Stimulated activated naive B cell treated with anti-CD40 and anti-IgM and Interleukin-4, amounts not matched to agents 10 μg/mL and 1 μg/mL and 100 μg/mL, for 72 hours (primary cell): ENCODE data around the gene RSBN1L.
"Not testable (repeated sequence)": the region's sequence is repeated elsewhere in the genome, so short reads cannot be mapped to it uniquely, and the experiment has no call there.

Source experiments
- ATAC-seq, 2 donors: fragments of 150-1000 bp; cut with Tn5 transposase; replicated peaks; 2 replicates each; pipeline ENCODE4 v1.10.0; 2021; ENCODE audit warnings: moderate library complexity in 1 of 2
- DNase-seq: peaks from one replicate; pipeline ENCODE4 v3.0.0; 2021
- H3K27ac Mint-ChIP-seq: one replicate; pipeline ENCODE4 v1.8.0; 2022; ENCODE audit warnings: mild to moderate bottlenecking, mixed read lengths
- H3K27me3 Mint-ChIP-seq, 2 donors: one replicate each; pipeline ENCODE4 v1.8.0; 2022; ENCODE audit warnings: mixed read lengths in 2 of 2
- H3K36me3 Mint-ChIP-seq, 2 donors: one replicate each; pipeline ENCODE4 v1.8.0; 2022; ENCODE audit warnings: mixed read lengths in 2 of 2, mild to moderate bottlenecking in 1 of 2
- H3K4me1 Mint-ChIP-seq, 2 donors: one replicate each; pipeline ENCODE4 v1.8.0; 2022; ENCODE audit warnings: mixed read lengths in 2 of 2, mild to moderate bottlenecking in 1 of 2
- H3K4me3 Mint-ChIP-seq, 2 donors: one replicate each; pipeline ENCODE4 v1.8.0; 2022; ENCODE audit warnings: mild to moderate bottlenecking in 2 of 2, mixed read lengths in 2 of 2, moderate library complexity in 1 of 2
- H3K9me3 Mint-ChIP-seq, 2 donors: one replicate each; pipeline ENCODE4 v1.8.0; 2022; ENCODE audit warnings: mixed read lengths in 2 of 2, mild to moderate bottlenecking in 1 of 2

The RSBN1L gene

GRCh38 chr7:77784426-77784825 is 88.2 kb downstream of the RSBN1L start:
- H3K4me3 Mint-ChIP-seq, H3K9me3 Mint-ChIP-seq, ATAC-seq, H3K27me3 Mint-ChIP-seq, H3K27ac Mint-ChIP-seq, DNase-seq: not testable (repeated sequence)
- Mint-ChIP-seq H3K36me3 (peaks cover 21 to 38% of the 10 kb centered on the region in 2 donors), H3K4me1 (peaks cover 11 to 21% of the 10 kb centered on the region in 2 donors)

- no peak overlapping the region for H3K4me3 Mint-ChIP-seq
- DNase-seq (no peak), ATAC-seq (no peak)
- H3K27me3 Mint-ChIP-seq: no peaks in the 10 kb centered on the region
- no peaks in the 10 kb centered on the region for H3K9me3 Mint-ChIP-seq
- peaks cover 11 to 21% of the 10 kb centered on the region in 2 donors for H3K4me1 Mint-ChIP-seq
- H3K27ac Mint-ChIP-seq: no peak overlapping the region
- H3K36me3 Mint-ChIP-seq: peaks cover 22 to 34% of the 10 kb centered on the region in 2 donors
These were observed 89.8 kb downstream of the RSBN1L start for GRCh38 chr7:77786018-77786417.

- ATAC-seq (no peak), DNase-seq (no peak)
- H3K27me3 Mint-ChIP-seq: no peaks in the 10 kb centered on the region
- no peak overlapping the region for H3K4me3 Mint-ChIP-seq
- H3K36me3 Mint-ChIP-seq: peaks cover 22 to 36% of the 10 kb centered on the region in 2 donors
- peaks cover 11 to 21% of the 10 kb centered on the region in 2 donors for H3K4me1 Mint-ChIP-seq
- H3K9me3 Mint-ChIP-seq: no peaks in the 10 kb centered on the region
- no peak overlapping the region for H3K27ac Mint-ChIP-seq
These were observed 90.5 kb downstream of the RSBN1L start for GRCh38 chr7:77786741-77787140.

DNA sequence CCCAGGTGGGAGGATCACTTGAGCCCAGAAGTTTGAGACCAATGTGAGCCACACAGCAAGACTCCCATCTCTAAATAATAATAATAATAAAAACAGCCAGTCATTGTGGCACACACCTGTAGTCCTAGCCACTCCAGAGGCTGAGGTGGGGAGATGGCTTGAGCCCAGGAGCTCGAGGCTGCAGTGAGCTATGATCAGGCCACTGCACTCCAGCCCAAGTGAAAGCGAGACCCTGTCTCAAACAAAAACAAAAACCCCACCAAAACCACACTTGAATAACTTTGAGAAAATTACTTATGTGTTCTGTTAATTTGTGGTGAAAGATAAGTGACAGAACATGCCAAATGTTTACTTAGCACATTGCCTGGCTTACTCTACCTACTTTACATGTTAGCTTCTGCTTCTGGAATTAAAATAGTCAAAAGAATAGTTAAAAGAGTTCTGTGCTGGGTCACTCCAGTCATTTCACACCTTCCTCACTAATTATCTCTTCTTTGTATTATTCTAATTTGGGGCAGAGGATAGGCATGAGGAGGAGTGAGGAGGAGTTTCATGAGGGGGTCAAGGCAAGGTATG is 92.2 kb downstream of the RSBN1L start:
- Mint-ChIP-seq H3K4me1 (peaks cover 11 to 21% of the 10 kb centered on the region in 2 donors), H3K36me3 (peaks cover 20 to 31% of the 10 kb centered on the region in 2 donors), H3K4me3 (no peak overlapping the region), H3K27me3 (no peaks in the 10 kb centered on the region), H3K27ac (peak overlapping the region; percentile 26), H3K9me3 (no peaks in the 10 kb centered on the region)
- DNase-seq (no peak), ATAC-seq (peak; percentile 21 to 39)

GRCh38 chr7:77791336-77791735 is 95.1 kb downstream of the RSBN1L start:
- Mint-ChIP-seq H3K27me3 (no peaks in the 10 kb centered on the region), H3K36me3 (peaks cover 15 to 23% of the 10 kb centered on the region in 2 donors), H3K4me3 (no peak overlapping the region), H3K27ac (no peak overlapping the region), H3K4me1 (peaks cover 17 to 26% of the 10 kb centered on the region in 2 donors), H3K9me3 (no peaks in the 10 kb centered on the region)
- no peak for DNase-seq
- no peak for ATAC-seq

- H3K36me3 Mint-ChIP-seq: peaks cover 15 to 27% of the 10 kb centered on the region in 2 donors
- H3K9me3 Mint-ChIP-seq: no peaks in the 10 kb centered on the region
- no peaks in the 10 kb centered on the region for H3K27me3 Mint-ChIP-seq
- no peak overlapping the region for H3K27ac Mint-ChIP-seq
- H3K4me1 Mint-ChIP-seq: peaks cover 20 to 33% of the 10 kb centered on the region in 2 donors
- ATAC-seq (no peak), DNase-seq (no peak)
- no peak overlapping the region for H3K4me3 Mint-ChIP-seq
These were observed 95.7 kb downstream of the RSBN1L start for GRCh38 chr7:77791956-77792355.

DNA sequence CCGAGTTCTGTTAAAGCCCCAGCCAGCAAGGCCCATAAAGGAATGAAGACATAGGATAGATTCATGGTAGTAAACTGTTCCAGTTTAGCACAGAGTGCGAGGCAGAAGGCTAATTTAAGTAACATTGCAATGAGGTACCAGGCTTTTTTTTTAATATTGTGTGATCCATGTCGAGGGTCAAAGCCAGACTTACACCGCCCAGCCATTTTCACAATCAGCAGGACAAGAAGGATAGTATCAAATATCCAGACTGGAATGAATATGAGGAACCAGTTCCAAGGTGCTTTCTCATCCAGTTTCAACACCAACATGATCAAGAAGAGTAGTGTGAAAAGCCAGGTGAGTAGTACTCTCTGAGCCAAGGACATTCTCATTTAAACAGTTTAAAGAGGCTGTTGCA is 97.7 kb downstream of the RSBN1L start:
- Mint-ChIP-seq H3K9me3 (no peaks in the 10 kb centered on the region), H3K27ac (peak overlapping the region; percentile 59), H3K4me1 (peaks cover 19 to 36% of the 10 kb centered on the region in 2 donors), H3K4me3 (no peak overlapping the region), H3K27me3 (no peaks in the 10 kb centered on the region), H3K36me3 (peaks cover 16 to 26% of the 10 kb centered on the region in 2 donors)
- no peak for ATAC-seq
- DNase-seq: no peak

DNA sequence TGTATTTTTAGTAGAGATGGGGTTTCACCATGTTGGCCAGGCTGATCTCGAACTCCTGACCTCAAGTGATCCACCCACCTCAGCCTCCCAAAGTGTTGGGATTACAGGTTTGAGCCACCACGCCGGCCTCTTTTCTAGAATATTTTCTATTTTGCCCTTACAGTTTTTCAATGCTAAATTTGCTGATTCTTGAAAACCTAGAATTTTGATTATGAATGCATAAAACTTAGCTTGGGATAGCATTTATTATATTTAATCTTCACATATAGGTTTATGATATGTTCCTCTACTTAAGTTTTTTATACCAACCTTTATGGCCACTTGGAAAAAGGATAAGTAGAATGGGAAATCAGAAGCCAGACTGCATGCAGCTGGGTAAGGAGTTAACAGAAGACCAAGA is 99.8 kb downstream of the RSBN1L start:
- DNase-seq (no peak), ATAC-seq (no peak)
- peaks cover 18 to 30% of the 10 kb centered on the region in 2 donors for H3K36me3 Mint-ChIP-seq
- peak overlapping the region; percentile 98 to 99 for H3K4me3 Mint-ChIP-seq
- no peak overlapping the region for H3K27ac Mint-ChIP-seq
- H3K9me3 Mint-ChIP-seq: no peaks in the 10 kb centered on the region
- peaks cover 25 to 50% of the 10 kb centered on the region in 2 donors for H3K4me1 Mint-ChIP-seq
- H3K27me3 Mint-ChIP-seq: no peaks in the 10 kb centered on the region

GRCh38 chr7:77796960-77797359 is 100.7 kb downstream of the RSBN1L start:
- peaks cover 26 to 57% of the 10 kb centered on the region in 2 donors for H3K4me1 Mint-ChIP-seq
- ATAC-seq (no peak), DNase-seq (no peak)
- peaks cover 19 to 28% of the 10 kb centered on the region in 2 donors for H3K36me3 Mint-ChIP-seq
- H3K27ac Mint-ChIP-seq: peak overlapping the region; percentile 37
- no peaks in the 10 kb centered on the region for H3K27me3 Mint-ChIP-seq
- peak overlapping the region; percentile 98 to 99 for H3K4me3 Mint-ChIP-seq
- H3K9me3 Mint-ChIP-seq: no peaks in the 10 kb centered on the region

GRCh38 chr7:77797734-77798393 is 101.6 kb downstream of the RSBN1L start:
- Mint-ChIP-seq H3K4me3 (peak overlapping the region; percentile 98 to 99), H3K9me3 (no peaks in the 10 kb centered on the region), H3K4me1 (peaks cover 33 to 66% of the 10 kb centered on the region in 2 donors), H3K27me3 (no peaks in the 10 kb centered on the region), H3K36me3 (peaks cover 20 to 38% of the 10 kb centered on the region in 2 donors), H3K27ac (peak overlapping the region; percentile 98)
- no peak for DNase-seq
- peak; percentile 37 to 41 for ATAC-seq

- H3K4me3 Mint-ChIP-seq: peak within 1 kb of the TSS; percentile 98 to 99
- H3K9me3 Mint-ChIP-seq: no peaks in the 10 kb centered on the region
- peak; percentile 95 for DNase-seq
- ATAC-seq: peak; percentile 88 to 91
- H3K36me3 Mint-ChIP-seq: peaks cover 23 to 41% of the 10 kb centered on the region in 2 donors
- no peaks in the 10 kb centered on the region for H3K27me3 Mint-ChIP-seq
- peaks cover 37 to 73% of the 10 kb centered on the region in 2 donors for H3K4me1 Mint-ChIP-seq
- peak within 1 kb of the TSS; percentile 98 for H3K27ac Mint-ChIP-seq
These were observed 102.3 kb downstream of the RSBN1L start, which contains the start of the genes PHTF2 and TMEM60 for GRCh38 chr7:77798394-77799077. Gene PHTF2 (plus strand): TSS chr7:77798773. Gene TMEM60 (minus strand): TSS chr7:77798434. CDS start chr7:77794373, 4,061 bp downstream.

- Mint-ChIP-seq H3K27ac (peak overlapping the region; percentile 98), H3K4me1 (peaks cover 33 to 73% of the 10 kb centered on the region in 2 donors)
These were observed 103.1 kb downstream of the RSBN1L start for GRCh38 chr7:77799078-77799964.

GRCh38 chr7:77800158-77800557 is 103.9 kb downstream of the RSBN1L start:
- DNase-seq (peak; percentile 36), ATAC-seq (peak; percentile 1)
- Mint-ChIP-seq H3K9me3 (peaks cover 4% of the 10 kb centered on the region in 2 donors), H3K4me1 (peaks cover 34 to 73% of the 10 kb centered on the region in 2 donors), H3K27me3 (no peaks in the 10 kb centered on the region), H3K36me3 (peaks cover 21 to 41% of the 10 kb centered on the region in 2 donors), H3K27ac (peak overlapping the region; percentile 98), H3K4me3 (peak overlapping the region; percentile 98 to 99)

More at GRCh38 chr7:77799078-77799964, 103.1 kb downstream of the RSBN1L start:
- peak; percentile 24 for DNase-seq
- Mint-ChIP-seq H3K36me3 (peaks cover 21 to 39% of the 10 kb centered on the region in 2 donors), H3K9me3 (peaks cover 0 to 2% of the 10 kb centered on the region in 2 donors), H3K4me3 (peak overlapping the region; percentile 98 to 99), H3K27me3 (no peaks in the 10 kb centered on the region)
- peak; percentile 0 to 1 for ATAC-seq
